ENCODE results near the gene PDE4D.
A peak's percentile ranks its signal among the peaks of the same experiment; 100 is the strongest.

PDE4D gene

DNA sequence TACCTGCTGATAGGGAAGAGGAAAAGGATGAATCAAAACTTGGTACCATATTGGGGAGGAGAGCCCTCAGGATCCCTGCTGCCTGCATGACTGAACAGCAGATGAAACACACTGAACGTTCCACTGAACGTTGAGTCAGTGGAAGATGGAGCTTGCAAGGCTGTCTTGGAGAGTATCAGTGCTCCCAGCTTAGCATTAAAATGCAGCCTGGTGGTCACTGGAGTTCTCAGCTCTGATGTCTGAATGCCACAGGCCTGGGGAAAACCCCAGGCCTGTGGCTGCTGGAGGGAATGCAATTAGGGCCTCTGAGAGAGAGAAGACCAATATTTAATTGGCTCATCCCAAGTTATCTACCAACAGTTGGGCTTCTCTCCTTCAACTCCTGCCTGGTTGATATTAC lies 54.5 kb downstream of the PDE4D start:
- no peak for DNase-seq (ENCODE audit: low spot score)

DNA sequence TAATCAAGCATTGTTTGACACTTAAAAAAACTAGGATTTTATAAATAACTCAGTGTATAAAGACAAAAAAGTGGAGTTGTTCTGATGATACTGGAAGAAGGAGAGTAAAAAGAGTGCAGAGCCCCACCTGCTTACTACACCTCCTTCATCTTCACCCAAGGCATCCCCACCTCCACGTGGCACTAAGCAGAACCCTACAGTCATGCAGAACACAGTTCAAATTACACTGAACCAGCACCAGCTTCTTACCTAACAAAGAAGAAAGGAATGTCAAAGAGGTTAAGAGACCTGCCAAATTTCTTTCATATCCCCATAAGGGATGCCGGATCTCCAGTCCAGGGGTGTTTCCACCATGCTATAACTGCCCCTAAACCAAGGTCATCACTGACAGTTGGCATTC lies 55.5 kb downstream of the PDE4D start:
- no peak for DNase-seq (ENCODE audit: low spot score)

- no peak for DNase-seq (ENCODE audit: low spot score)
Measured at GRCh38 chr5:59837071-59837470, 56.5 kb downstream of the PDE4D start.

DNA sequence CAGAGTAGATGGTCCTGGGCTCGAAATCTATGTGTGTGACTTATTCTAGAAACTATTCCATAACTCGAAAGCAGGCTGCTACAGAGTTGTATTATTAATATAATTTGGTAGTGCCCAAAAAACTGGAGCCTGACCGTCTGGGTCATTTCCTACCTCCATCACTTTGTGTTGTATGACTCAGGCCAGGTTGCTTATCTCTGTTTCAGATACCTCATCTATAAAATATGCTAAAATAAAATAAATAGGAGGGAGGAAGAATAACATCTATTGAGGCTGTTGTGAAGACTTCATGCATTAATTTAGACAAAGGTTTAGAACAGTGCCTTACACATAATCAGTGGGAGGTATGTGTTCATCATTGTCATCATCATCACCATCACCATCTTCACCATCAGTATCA lies 57.7 kb downstream of the PDE4D start:
- DNase-seq (ENCODE audit: low spot score): no peak

DNA sequence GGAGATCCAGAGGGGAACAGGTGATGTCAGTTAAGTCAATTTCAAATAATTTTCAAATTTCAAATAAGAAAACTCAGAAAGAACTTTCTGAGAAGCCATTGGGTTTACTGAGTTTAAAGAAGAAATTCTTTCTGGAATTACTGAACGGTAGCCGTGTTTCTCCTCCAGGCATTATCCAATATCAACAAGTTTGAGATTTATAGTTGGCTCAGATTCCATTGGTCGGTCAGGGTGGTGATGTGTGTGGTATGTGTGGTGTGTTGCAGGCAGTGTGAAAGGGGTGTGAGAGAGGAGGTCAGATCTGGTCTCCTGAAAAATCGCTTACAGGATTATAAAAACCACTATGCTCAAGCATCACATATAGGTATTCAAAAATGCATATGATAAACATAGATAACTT lies 60.1 kb downstream of the PDE4D start:
- DNase-seq (ENCODE audit: low spot score): no peak

DNA sequence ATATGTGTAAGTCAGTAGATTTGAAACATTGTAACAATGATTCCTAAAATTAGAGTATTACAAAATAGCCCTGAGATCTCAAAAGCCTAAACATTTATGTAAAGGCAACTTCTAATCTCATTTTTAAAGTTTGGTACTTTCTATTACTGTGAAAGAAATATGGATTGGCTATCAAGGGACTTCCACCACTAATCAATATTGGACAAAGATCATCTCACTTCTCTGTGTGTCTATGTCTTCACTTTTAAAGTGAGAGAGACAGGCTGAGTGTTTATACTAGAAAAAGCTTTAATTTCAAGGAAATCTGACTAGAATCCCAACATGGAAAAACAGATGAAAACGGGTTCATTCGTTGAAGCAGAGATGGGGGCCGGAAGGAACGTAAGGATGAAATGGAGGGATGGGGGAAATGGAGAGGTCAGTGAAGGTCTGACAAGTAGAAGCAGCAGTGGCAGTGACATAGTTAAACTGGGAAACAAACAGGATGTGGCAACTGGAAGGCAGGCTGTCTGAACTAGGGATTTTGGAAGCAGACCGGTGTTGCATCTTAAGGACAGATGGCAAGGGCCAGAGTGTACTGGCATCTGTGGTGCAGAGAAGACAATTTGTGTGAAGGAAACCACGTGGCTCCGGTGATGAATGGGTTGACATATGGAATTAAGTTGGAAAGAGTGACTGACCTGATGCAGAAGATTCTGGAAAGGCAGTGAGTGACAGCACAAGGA lies 60.8 kb downstream of the PDE4D start:
- DNase-seq (ENCODE audit: low spot score): no peak

DNA sequence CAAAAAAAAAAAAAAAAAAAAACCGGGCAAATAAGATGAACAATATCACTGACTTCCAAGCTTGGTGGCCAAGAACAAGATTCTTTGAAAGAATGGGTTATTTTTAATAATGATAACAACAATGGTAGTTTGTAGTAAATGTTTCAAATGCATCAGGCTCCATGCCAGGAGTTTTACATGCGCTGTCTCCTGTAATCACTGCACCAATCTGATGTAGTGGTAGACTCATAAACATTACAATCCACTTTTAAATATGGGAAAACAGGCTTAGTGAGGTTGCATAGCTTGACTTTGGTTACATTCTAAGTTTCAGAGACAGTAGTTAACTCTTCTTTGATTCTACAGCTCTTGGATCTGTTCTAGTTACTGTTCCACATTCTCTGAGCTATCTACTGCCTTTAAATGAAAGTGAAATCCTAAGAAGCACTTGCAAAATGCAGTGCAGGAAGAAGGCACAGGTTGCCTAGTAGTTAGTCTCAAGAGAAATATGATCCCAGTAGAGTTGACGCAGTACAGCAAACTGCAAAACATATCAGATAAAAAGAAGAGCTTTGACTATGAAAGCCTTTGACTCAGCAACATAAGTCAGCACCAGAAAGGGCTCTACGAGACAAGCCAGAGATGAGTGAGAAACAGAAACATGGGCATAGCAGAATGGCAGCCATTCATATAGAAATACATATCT lies 62.1 kb downstream of the PDE4D start:
- DNase-seq (ENCODE audit: low spot score): no peak

DNA sequence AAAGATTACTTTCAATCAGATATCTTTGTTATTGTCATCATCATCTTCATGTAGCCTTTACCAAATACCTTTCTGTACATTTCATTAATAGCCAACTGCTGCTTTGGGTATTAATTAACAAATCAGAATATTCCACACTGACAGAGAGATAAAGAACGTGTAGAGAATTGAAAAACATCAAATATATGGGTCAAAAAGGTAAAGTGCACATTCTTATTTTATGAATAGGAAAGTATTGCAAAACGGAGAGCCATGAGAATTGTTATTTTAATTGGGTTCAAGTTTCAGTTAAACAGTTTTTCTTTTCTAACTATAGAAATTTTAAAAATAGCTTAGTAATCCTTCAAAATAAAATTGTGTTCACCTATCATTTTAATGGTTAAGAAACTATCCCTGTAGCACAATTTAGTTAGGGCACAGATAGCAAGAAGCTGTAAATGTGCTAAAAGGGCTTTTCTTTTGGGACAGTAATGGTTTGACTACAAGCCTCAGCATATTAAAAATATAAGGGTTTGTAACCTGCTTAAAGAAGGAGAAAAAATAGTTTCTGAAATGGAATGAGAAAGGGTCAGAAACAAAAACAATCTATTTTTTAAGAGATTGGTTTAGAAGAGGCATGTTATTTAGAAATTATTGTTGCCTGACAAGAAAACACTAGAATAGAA lies 62.9 kb downstream of the PDE4D start:
- no peak for DNase-seq (ENCODE audit: low spot score)

DNA sequence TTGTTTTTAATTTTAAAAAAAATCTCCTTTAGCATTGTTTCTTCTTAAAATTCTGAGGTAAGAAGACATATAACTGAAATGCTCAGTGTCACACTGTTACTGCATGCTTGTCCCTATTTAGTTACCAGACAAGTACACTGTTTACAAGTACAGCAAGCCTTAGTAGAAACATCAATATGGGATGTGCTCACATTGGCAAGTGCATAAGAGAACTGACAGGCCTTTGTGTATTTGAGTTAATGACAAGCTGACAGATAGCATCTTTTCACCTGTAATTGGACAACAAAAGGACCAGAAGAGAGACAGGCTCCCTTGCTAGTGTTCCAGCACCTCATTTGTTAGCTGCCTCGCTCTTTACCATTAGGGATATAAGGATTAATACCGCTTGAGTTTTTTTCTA lies 63.6 kb downstream of the PDE4D start:
- DNase-seq (ENCODE audit: low spot score): no peak

DNA sequence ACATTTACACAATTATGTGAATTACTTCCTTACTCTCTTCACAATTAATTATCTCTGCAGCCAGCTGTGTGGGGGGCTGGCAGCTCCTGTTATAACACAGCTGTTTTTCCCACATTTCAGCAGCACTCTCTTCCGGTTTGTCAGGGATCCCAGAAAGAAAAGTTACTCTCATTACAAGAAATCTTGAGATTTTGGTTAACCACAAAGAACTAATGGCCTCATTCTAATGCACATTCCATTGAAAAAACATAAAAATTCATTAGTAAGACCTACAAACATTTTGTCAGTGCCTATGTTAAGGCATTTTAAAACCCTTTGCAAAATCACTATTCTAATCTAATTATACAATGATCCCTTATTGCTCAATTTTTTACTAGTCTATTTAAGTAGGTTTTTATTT lies 64.1 kb downstream of the PDE4D start:
- no peak for DNase-seq (ENCODE audit: low spot score)

DNA sequence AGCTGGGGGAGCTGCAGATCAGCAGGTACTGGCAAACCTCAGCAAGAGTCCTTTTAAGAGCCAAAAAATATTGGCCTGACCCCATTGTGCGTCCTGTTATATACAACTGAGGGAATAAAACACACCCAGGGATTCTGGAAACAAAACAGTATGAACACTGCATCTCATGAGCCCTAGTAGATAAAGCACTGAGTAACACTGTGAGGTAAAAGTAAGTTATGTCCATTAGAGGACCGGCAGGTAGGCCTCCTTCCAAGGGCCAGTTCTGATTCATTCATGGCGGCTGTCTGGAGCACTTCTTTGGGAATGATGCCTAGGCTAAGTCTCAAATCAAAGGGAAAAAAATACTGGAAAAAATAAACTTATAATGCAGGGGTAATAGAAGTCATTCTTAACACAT lies 64.9 kb downstream of the PDE4D start:
- DNase-seq (ENCODE audit: low spot score): no peak

DNA sequence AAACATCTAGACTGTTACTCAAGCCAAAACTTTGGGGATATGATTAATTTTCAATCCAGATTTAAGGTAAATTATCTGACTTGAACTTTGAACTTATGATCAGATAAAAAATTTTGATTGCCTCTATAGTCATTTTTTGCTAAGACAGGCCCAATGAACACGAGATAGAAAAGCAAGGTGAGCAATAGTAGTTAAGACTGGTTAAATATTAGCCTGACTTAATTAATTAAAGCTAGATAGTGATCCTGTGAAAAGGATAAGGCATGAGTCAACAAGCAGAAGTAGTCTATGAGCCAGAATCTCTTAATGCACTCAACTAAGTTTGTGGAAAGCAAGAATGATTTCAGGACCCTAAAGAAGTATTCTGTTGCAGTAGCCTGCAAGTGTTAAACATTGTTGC lies 66.5 kb downstream of the PDE4D start:
- DNase-seq (ENCODE audit: low spot score): no peak

DNA sequence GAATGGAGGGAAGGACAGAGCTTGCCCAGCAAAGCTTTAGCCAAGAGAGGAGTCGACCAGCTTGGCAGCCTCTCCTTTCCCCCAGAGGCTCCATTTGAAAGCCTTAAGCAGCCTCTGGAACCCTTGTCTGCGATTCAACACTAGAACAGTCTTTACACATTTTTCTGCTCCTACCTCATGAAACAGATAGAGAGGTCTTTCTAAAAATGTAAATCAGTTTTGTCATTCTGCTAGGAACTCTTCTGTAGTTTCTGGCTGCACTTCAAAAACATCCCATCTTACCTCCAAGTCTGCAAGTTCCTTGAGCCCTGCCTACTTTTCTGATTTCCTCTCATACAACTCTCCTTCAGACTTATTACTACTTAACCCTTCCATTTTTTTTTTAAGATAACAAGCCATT lies 70.1 kb downstream of the PDE4D start:
- DNase-seq (ENCODE audit: low spot score): no peak

GRCh38 chr5:59819806-59820205 lies 73.7 kb downstream of the PDE4D start:
- no peak for DNase-seq (ENCODE audit: low spot score)

DNA sequence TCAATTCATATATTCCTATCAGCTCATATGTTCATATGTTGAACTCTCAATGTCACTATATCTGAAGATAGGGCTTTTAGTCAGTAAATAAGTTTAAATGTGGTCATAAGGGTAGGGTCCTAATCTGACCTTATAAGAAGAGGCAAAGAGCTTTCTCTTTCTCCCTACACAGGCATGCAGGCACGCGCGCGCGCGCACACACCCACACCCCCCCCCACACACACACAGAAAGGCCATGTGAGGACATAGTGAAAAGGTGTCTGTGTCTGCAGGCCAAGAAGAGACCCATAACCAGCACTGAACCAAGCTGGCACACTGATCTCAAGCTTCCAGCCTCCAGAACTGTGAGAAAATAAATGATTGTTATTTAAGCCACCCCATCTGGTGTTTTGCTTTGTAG lies 76.0 kb downstream of the PDE4D start:
- DNase-seq (ENCODE audit: low spot score): no peak

DNA sequence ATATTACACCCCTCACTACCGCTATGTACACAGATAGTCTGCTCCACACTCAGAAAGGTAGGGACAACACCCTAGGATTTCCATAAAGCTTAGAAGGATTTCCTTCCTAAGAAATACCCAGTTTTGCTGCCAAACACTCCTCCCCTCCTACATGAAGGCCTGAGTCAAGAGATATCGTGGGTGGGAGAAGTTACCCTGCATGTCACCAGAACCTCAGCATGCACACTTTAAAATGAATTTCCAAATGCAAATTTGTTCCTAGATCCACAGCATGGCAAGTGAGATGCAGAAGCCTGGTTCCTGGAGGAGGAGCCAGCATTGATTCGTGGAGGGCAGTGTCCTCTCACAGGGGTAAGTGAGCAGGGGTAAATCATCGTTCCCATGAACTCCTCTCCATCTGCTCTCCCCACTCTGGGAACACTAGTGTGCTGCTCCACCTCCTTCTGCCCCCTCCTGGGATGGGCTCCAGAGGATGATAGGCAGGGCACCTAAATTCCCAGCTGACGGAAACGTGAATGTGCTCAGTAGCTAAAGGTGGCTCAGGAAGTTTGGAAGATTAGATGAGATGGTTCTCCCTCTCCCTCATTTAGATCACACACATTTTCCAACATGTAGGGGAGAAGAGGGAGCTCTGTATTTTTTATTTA lies 76.7 kb downstream of the PDE4D start:
- DNase-seq (ENCODE audit: low spot score): no peak

DNA sequence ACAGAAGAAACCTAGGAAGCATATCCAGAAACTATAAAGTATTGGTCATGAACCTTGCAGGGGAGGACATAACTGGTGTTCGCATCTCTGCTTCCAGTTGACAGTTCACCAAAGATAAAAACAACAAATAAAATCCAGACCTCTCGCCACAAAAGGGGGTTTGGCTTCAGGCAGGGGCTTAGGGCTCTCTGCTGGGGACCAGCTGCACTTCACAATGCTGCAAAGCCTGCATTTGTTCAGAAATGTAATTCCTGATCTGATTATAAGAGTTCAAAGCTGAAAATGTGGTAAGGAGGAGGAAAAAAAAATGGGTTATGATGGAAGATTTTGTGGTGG lies 79.0 kb downstream of the PDE4D start:
- no peak for DNase-seq (ENCODE audit: low spot score)

DNA sequence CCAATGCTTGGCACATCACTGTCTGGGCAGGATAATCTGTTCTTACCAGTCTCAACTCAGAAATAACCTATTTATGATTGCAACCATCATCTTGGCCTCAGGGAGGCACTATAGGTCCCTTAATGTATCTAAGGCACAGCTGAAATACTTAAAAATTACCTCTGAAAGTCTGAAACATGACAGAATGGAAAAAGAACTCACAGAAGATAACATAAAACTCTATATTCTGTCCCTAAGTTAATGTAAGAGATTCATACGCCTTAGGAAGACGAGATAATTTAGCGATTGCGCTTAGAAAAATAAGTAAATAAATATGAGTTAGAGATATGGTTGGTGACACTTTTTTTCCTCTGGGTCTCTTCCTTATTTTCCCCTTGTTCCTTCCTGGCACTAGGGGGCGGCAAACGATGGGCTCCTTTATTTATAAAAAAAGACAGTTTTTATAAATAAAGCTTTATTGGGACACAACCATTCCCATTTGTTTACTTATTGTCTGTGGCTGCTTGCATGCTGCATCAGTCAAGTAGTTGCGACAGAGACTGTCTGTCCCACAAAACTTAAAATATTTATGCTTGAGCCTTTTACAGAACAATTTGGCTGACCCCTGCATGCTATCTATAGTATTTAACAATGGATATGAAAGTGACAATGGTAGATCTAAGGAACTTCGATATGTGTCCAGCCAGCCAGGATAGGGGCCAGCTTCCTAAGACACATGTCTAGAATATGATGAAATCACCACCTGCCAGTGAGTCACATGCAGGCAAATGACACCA lies 79.6 kb downstream of the PDE4D start:
- DNase-seq (ENCODE audit: low spot score): peak; percentile 71

DNA sequence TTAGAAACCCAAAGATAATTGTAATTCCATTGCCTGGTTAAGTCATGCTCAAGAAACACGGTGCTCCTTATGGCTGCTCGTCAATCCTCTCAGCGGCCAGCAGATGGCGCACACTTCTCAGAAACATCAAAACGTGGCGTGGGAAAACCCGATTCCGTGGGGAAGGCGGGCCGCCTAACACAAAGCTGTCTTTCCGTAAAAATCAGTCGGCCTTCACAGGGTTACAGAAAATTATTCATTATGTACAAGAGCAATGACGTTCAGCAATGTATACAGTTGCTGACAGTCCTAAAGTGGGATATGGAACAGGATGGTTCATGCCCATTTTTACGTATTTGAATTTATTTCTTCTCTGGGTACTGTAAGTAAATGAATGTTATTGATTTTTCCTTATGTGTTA lies 83.5 kb downstream of the PDE4D start:
- peak; percentile 71 for DNase-seq (ENCODE audit: low spot score)

- no peak for DNase-seq (ENCODE audit: low spot score)
Measured at GRCh38 chr5:59807806-59808205, 85.7 kb downstream of the PDE4D start.

DNA sequence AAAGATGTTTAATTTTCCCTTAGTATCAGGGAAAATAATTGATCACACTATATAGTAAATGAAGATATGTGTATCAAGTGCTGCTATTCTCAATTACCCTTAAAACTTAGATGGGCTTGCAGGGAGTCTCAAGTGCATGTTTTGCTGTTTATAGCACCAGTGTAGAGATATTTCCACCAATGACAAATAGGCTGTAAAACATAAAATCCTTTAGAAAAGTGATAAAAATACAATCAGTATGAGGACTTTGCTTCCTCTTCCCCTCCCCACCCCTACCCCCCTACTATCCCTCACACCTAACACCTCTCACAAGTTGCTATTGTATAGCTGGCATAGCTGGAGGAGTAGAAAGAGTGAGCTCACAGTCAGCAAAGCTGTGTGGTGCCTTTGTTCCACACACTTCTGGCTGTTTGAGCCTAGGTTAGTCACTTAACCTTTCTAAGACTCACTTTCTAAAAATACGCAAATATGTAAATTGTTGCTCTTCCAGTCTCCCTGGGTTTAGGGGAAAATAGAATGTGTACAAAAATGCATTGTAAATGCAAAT lies 93.1 kb downstream of the PDE4D start:
- no peak for DNase-seq (ENCODE audit: low spot score)

Measured in RKO (cell line).